DND-41 (cell line): ENCODE measurements around the gene NUAK1.

Experiments used
- ATAC-seq: fragments of 200-7000 bp; cut with Tn5 transposase; 3 replicates; pipeline ENCODE4 v1.9.1; 2021; ENCODE audit warnings: low read depth; ENCODE audit not compliant: insufficient read depth
- DNase-seq: peaks from one replicate; pipeline ENCODE4 v3.0.0-alpha.2; 2020
- H2AFZ ChIP-seq: 2 replicates; pipeline ENCODE4 v1.6.0; 2012; ENCODE audit warnings: low read depth, low read length
- H3K27ac ChIP-seq: 2 replicates; pipeline ENCODE4 v1.5.1; 2012; ENCODE audit warnings: low read length, inconsistent platforms
- H3K27me3 ChIP-seq: fragments of 200-600 bp; sonication (generic); 2 replicates; pipeline ENCODE4 v1.6.0; 2012; ENCODE audit warnings: low read length, mild to moderate bottlenecking, inconsistent platforms; ENCODE audit not compliant: insufficient read depth, poor library complexity
- H3K36me3 ChIP-seq: 2 replicates; pipeline ENCODE4 v1.5.1; 2012; ENCODE audit warnings: low read length, inconsistent platforms; ENCODE audit not compliant: insufficient read depth
- H3K4me1 ChIP-seq: 2 replicates; pipeline ENCODE4 v1.5.1; 2012; ENCODE audit warnings: mild to moderate bottlenecking, low read length; ENCODE audit not compliant: insufficient read depth
- H3K4me2 ChIP-seq: 2 replicates; pipeline ENCODE4 v1.6.0; 2012; ENCODE audit warnings: mild to moderate bottlenecking, moderate library complexity, low read length, inconsistent platforms; ENCODE audit not compliant: insufficient read depth
- H3K4me3 ChIP-seq, 2 experiments: fragments of 200-600 bp in 1 of 2; shearing (Covaris generic) in 1 of 2; 2 replicates each; pipeline ENCODE4 v1.5.1; 2012 to 2016; ENCODE audit warnings: inconsistent platforms in 2 of 2, low read length in 2 of 2, mild to moderate bottlenecking in 2 of 2, low read depth in 1 of 2, moderate library complexity in 1 of 2
- H3K79me2 ChIP-seq: 2 replicates; pipeline ENCODE4 v1.6.0; 2012; ENCODE audit warnings: low read length, inconsistent platforms; ENCODE audit not compliant: insufficient read depth
- H3K9ac ChIP-seq: 2 replicates; pipeline ENCODE4 v1.6.0; 2012; ENCODE audit warnings: low read depth, mild to moderate bottlenecking, inconsistent platforms, low read length, moderate library complexity
- H3K9me3 ChIP-seq: 2 replicates; pipeline ENCODE4 v1.5.1; 2012; ENCODE audit warnings: low read length, moderate library complexity, mild to moderate bottlenecking, inconsistent platforms; ENCODE audit not compliant: insufficient read depth, severe bottlenecking
- H4K20me1 ChIP-seq: 2 replicates; pipeline ENCODE4 v1.6.0; 2012; ENCODE audit warnings: low read length; ENCODE audit not compliant: insufficient read depth
- CTCF ChIP-seq: IDR thresholded peaks from 2 replicates; pipeline ENCODE4 v1.5.1; 2012; ENCODE audit warnings: borderline replicate concordance, low read length, moderate library complexity, mild to moderate bottlenecking; ENCODE audit not compliant: poor library complexity, severe bottlenecking; ENCODE audit errors: extremely low read depth
- EZH2 ChIP-seq: IDR thresholded peaks from 3 replicates; pipeline ENCODE4 v1.6.1; 2012; ENCODE audit warnings: borderline replicate concordance, low read depth, mild to moderate bottlenecking, moderate library complexity, low read length, inconsistent platforms; ENCODE audit not compliant: severe bottlenecking

Gene NUAK1

DNA sequence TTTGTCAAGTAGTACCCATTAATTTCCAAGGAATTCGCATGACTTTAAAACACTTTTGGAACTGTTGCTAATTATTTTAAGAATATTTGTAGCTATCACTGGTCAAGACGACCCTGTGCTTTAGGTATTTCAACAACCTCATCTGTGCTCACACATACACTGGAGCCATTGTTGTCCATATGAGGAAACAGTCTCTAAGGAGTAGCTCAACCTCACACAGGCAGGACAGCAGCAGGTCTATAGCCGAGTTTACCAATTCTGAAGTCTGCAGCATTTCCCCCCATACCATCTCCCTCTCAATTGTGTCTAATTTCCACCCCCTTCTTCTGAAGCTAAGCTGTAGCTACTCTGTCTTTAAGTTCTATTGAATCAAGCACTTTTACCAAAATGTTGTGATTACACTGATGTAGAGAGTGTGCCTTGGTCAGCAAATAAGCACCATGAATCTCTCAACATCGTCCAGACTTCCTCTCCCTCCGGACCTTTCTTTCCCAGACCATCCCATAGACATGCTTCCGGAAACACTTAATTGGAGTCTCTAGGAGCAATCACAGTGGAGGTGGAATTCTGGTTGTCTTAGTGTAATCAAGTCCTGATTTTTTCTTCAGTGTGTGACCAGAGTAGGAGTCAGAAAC, 48.5 kb upstream of the NUAK1 start:
- ATAC-seq: no peak
- H3K79me2 ChIP-seq: no peaks in the 10 kb centered on the region
- DNase-seq: no peak
- H3K9ac ChIP-seq: no peak overlapping the region
- no peak for TF ChIP-seq CTCF
- TF ChIP-seq EZH2: no peak
- no peak overlapping the region for H3K4me3 ChIP-seq
- no peaks in the 10 kb centered on the region for H3K4me1 ChIP-seq
- H4K20me1 ChIP-seq: no peaks in the 10 kb centered on the region
- H3K9me3 ChIP-seq: no peaks in the 10 kb centered on the region
- H3K36me3 ChIP-seq: no peaks in the 10 kb centered on the region
- no peak overlapping the region for H3K4me2 ChIP-seq
- H2AFZ ChIP-seq: no peak overlapping the region
- peaks cover 18% of the 10 kb centered on the region for H3K27me3 ChIP-seq
- H3K27ac ChIP-seq: no peak overlapping the region

DNA sequence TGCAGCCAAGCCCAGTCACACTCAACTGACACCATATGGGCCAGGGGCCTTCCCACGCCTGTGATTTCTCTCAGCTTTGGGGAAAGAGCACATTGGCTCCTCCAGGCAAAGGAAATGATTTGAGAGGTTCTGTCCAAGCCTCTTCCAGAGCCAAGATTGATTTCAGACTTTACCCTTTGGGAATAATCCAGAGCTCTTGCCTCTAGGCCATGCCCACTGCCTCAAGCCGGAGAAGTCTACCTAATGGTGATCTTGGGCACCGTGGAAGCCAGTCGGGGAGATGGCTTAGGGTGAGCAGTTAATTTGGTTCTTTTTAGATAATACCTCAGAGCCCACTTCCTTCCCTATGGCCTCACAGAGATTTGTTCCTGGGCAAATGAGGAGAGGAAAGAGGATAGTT, 45.0 kb upstream of the NUAK1 start:
- H3K27me3 ChIP-seq: peaks cover 18% of the 10 kb centered on the region
- no peaks in the 10 kb centered on the region for H3K36me3 ChIP-seq
- H2AFZ ChIP-seq: no peak overlapping the region
- DNase-seq (no peak), ATAC-seq (no peak)
- no peaks in the 10 kb centered on the region for H3K79me2 ChIP-seq
- no peak overlapping the region for H3K4me2 ChIP-seq
- H3K9me3 ChIP-seq: no peaks in the 10 kb centered on the region
- H4K20me1 ChIP-seq: no peaks in the 10 kb centered on the region
- no peak overlapping the region for H3K27ac ChIP-seq
- TF ChIP-seq EZH2 (no peak), CTCF (no peak)
- H3K9ac ChIP-seq: no peak overlapping the region
- no peaks in the 10 kb centered on the region for H3K4me1 ChIP-seq
- H3K4me3 ChIP-seq: no peak overlapping the region

DNA sequence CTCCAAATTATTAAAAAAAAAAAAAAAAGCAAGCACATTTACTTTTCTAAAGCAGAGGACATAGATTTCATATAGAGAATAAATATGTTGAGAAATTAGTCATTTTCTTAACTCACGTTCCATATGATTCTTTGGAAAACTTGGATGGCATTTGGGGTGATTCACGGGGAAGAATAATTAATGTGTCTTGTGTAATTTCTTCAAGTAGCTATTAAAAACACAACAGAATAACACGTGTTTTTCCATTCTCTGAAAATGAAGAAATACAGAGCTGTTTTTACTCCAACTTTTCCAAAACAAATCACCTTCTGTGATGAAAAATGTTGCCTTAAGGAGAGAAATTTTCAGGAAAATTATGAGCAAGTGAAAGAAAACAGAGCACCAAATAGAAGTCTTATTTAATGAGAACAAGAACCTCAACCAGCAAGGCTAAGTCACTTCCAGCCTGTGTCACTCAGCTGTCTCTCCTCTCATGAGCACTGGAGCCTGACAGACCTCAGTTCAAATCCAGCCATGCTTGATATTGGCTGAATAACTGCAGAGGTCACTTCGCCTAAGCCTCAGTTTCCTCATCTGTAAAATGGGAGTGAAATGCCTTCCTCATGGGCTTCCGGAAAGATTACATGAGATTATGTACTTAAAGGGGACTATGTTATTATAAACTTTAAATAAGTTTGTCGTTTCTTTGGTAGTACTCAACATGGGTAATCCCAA, 42.8 kb upstream of the NUAK1 start:
- no peaks in the 10 kb centered on the region for H4K20me1 ChIP-seq
- no peaks in the 10 kb centered on the region for H3K4me1 ChIP-seq
- H3K27ac ChIP-seq: no peak overlapping the region
- no peak overlapping the region for H3K4me3 ChIP-seq
- no peak overlapping the region for H3K4me2 ChIP-seq
- TF ChIP-seq CTCF (no peak), EZH2 (no peak)
- no peak for DNase-seq
- no peak overlapping the region for H3K9ac ChIP-seq
- H2AFZ ChIP-seq: no peak overlapping the region
- H3K9me3 ChIP-seq: no peaks in the 10 kb centered on the region
- no peak for ATAC-seq
- no peaks in the 10 kb centered on the region for H3K79me2 ChIP-seq
- H3K36me3 ChIP-seq: no peaks in the 10 kb centered on the region
- H3K27me3 ChIP-seq: peaks cover 8% of the 10 kb centered on the region
